Germinal center (tissue), 1 donor: ENCODE data around the gene ZNF674.

ENCODE experiments used
- DNase-seq: peaks from one replicate; pipeline ENCODE4 v3.0.0; 2012; ENCODE audit warnings: mixed read lengths, low spot score

Gene ZNF674

GRCh38 chrX:46545111-46546005 is at the start of gene ZNF674:
ZNF674 (minus strand) TSS chrX:46545421; CDS start chrX:46542087, 3,334 bp downstream.
- peak; percentile 86 for DNase-seq

DNA sequence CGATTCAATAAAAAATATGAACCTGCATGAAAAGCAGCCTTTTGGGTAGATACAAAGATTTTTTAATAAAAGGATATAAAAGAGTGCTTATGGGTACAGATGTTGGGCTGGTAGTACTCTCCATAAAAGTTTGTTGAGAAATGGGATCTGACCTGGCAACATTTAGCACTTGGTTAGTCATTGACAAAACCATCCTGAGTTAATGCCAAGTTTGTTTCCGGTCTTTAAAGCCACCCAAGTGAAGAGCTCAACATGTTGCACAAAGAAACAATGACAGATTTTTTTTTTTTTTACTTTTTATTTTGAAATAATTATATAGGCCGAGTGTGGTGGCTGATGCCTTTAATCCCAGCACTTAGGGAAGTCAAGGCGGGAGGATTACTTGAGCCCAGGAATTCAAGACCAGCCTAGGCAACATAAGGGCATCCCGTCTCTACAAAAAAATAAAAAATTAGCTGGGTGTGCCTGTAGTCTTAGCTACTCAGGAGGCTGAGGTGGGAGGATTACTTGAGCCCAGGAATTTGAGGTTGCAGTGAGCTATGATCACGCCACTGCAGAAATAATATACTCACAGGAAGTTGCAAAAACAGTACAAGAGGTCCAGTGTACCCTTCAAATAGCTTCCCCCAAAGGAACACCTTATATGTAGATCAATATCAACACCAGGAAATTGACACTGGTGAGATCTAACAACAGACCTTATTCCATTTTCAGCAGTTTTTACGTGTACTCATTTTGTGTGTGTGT is 44.9 kb upstream of the ZNF674 start:
- DNase-seq = no peak

DNA sequence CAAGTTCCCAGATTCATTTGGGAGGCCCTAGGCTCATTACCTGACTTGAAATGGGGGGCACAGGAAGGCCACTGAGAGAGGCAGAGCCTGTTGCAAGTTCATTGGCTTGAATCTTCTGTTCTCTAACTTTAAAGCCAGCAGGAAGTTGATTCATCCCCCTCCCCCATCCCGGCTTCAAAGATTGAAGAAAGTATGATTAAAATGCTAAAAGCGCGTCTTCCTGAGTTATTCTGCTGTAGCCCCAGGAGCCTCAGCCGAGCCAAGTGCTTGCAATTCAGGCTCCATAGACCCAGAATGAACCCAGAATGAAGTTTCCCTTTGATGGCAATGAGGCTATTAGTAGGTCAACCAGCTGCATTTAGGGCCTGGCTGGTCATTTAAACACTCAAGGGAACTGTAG is 43.0 kb upstream of the ZNF674 start:
- DNase-seq = no peak

DNA sequence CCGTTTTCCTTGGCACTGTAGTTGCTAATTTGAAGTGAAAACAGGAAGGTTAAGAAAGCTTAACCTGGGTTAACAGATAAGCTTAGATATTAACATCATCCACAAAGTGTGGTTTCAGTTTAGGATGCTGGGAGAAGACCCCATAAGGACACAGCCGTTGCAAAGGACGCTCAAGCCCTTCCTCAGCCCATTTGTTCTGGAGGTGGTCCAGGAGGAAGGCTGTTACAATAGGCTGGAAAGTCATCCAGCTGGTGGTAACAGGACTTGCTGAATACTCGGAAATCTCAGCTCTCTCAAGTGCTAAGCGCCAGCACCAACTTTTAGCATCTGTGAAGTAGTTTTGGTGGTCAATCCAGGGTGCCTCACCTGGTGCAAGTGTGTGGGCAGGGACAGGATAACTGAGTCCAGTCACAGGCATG is 42.5 kb upstream of the ZNF674 start:
- DNase-seq = no peak

GRCh38 chrX:46587158-46587557 is 41.9 kb upstream of the ZNF674 start:
- DNase-seq = no peak

- no peak for DNase-seq
Observed at GRCh38 chrX:46584736-46585135, 39.5 kb upstream of the ZNF674 start.

DNA sequence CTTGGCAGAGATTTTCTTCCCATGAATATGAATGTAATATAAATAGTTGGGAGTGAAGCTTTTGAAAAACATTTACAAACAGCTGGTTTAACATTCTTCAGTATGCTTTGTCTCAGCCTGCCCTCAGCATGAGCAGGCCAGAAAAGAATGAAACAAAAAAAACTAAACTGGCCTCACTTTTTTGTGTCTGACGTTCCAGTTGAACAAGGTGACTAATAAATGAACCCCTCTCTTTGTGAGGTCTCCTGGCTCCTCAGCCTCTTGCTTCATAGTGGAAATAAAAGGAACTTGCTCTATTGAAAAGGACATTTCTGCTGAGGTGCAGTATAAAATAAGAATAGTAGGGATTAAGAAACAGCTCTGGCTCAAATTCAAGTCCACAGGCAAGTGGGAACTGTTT is 37.7 kb upstream of the ZNF674 start:
- DNase-seq = no peak

DNA sequence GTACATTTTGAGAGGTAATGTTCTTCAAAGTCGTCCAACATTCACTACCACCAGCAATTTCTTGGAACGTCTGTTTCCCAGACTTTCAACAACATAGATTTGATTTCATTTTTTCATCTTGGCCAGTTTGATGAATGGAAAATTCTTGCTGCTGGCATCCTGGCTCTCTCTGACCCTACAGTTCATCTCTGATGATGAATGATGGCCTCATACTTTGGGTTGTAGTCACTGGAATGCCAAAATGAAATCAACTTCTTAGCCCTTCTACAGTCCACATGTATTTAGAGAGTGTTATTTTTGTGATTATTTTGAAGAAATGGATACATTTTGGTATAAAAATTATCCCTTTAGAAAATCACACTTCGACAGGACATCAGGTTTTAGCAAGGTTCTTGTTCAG is 37.1 kb upstream of the ZNF674 start:
- no peak for DNase-seq

- DNase-seq = no peak
Observed at GRCh38 chrX:46580613-46581012, 35.4 kb upstream of the ZNF674 start.

- no peak for DNase-seq
Observed at GRCh38 chrX:46579250-46579649, 34.0 kb upstream of the ZNF674 start.

- no peak for DNase-seq
Observed at GRCh38 chrX:46577221-46578005, 32.2 kb upstream of the ZNF674 start.

DNA sequence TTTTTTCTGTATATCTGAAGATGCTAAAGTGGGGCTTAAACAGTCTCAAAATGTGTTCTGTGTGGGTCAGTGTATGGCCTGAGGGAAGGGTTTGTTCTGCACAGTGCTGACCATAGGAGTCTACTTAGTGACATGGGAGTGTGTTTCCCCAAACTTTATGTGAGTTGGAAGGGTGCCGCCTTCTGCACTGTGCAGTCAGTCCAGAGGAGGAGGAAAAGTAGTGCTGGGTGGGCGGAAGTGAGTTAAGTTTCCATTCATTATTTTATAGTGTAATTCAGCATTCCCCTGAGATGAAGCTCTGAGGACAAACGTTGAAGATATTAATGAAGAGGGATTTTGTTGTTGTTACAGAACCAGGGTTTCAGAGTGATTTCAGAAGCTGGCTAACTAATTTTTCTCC is 31.2 kb upstream of the ZNF674 start:
- no peak for DNase-seq

DNA sequence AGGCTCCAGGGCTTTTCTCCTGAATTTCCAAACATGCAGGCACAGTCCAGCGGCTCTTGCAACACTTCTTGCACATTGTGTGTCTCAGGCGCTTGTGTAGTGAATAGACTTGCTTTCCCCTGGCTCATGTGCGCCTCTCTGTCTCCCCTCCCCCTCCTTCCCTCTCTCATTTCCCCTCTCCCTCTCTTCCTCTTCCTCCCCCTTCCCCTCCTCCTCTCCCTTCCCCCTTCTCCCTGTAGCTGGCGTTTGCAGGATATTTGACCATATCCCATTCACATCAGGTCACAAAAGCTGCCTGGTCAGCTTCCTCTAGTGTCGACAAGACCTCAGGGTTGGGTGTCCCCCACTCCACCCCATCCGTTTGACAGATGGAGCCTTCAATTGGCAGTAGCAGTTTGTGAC is 30.8 kb upstream of the ZNF674 start:
- DNase-seq = no peak

- no peak for DNase-seq
Observed at GRCh38 chrX:46575586-46575985, 30.4 kb upstream of the ZNF674 start.

GRCh38 chrX:46574774-46575381 is 29.7 kb upstream of the ZNF674 start:
- peak; percentile 14 for DNase-seq

DNA sequence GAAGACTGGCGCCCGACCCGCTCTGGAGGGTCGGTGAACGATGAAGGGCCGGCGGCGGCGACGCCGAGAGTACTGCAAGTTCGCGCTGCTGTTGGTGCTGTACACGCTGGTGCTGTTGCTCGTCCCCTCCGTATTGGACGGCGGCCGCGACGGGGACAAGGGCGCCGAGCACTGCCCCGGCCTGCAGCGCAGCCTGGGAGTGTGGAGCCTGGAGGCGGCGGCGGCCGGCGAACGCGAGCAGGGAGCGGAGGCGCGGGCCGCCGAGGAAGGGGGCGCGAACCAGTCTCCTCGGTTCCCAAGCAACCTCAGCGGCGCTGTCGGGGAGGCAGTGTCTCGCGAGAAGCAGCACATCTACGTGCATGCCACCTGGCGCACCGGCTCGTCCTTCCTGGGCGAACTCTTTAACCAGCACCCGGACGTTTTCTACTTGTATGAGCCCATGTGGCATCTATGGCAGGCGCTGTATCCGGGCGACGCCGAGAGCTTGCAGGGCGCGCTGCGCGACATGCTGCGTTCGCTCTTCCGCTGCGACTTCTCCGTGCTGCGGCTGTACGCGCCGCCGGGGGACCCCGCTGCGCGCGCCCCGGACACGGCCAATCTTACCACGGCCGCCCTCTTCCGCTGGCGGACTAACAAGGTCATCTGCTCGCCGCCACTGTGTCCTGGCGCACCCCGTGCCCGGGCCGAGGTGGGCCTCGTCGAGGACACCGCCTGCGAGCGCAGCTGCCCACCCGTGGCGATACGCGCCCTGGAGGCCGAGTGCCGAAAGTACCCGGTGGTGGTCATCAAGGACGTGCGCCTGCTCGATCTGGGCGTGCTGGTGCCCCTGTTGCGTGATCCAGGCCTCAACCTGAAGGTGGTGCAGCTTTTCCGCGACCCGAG is 28.9 kb upstream of the ZNF674 start:
- peak; percentile 36 for DNase-seq

- DNase-seq = peak; percentile 49
Observed at GRCh38 chrX:46573331-46573891, 28.2 kb upstream of the ZNF674 start, which contains the start of gene CHST7. CHST7 (plus strand) TSS chrX:46573765; CDS start chrX:46573932, 167 bp downstream.

DNA sequence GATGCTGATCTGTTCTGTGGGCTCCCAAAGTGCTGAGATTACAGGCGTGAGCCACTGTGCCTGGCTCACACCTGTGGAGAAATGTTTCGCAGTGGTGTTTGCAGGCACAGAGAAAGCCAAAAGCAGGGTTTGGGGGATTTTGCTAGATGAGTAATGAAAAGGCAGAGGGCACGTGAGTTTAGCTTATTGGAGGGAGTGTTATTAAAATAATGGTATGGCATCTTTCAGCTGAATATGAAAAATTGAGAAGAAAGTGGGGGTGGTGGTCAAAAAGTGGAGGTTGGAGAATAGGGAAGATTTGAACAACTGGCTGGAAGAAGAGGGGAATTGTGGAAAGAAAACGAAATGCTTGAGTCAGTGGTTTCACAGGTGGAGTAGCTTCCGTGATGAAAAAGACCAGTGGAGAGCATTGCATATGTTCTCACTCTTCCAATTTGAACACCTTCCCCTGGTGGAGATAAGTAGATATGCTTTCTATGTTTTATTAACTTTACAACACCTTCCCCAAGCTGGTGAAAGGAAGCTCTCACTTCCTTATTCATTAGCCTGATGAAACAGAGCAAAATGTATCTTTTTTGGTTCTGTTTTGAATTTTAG is 27.2 kb upstream of the ZNF674 start:
- peak; percentile 38 for DNase-seq

DNA sequence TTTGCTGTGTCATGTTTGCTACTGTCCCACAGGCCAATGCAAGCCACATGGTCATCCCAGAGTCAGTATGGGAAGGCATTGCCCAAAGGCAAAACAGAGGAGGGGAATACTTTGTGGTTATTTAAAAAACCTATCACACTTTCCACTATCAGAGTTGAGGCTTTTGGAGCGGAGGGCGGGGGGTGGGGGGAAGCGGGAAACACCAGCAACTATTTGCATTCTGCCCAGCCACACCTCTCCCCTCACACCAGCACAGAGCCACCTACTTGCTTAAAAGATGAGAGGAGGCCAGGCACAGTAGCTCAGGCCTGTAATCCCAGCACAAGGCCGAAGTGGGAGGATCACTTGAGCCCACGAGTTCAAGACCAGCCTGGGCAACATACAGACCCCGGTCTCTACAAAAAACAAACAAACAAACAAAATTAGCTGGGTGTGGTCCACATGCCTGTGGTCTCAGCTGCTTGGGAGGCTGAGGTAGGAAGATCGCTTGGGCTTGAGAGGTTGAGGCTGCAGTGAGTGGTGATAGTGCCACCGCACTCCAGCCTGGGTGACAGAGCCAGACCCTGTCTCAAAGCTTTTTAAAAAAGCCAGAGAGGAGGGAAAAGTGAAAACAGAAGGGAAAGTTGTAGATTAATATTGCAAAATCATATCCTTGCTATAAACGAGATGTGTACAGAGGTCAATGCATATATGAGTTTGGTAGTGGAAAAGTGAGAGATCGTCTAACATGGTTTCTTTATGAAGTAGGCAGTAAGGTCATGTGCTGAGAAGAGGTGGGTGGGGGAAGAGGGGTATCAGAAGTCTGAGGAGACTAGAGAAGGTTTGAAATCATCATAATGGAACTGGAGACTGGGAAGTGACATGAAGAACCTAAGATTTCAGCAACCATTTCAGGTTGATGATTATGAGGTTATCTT is 26.5 kb upstream of the ZNF674 start:
- no peak for DNase-seq
